Measurements from ENCODE around the gene DCDC2B. TPM values are rescaled to one million over a fixed set of nuclear protein-coding genes. Genes with fewer than 3 reads are reported as not detected.

Gene DCDC2B
- total and polyA plus RNA-seq, 2 of the 13 experiments (the other 11 are each of a cell fraction or from before 2014, with no cell fraction given): not detected

DNA sequence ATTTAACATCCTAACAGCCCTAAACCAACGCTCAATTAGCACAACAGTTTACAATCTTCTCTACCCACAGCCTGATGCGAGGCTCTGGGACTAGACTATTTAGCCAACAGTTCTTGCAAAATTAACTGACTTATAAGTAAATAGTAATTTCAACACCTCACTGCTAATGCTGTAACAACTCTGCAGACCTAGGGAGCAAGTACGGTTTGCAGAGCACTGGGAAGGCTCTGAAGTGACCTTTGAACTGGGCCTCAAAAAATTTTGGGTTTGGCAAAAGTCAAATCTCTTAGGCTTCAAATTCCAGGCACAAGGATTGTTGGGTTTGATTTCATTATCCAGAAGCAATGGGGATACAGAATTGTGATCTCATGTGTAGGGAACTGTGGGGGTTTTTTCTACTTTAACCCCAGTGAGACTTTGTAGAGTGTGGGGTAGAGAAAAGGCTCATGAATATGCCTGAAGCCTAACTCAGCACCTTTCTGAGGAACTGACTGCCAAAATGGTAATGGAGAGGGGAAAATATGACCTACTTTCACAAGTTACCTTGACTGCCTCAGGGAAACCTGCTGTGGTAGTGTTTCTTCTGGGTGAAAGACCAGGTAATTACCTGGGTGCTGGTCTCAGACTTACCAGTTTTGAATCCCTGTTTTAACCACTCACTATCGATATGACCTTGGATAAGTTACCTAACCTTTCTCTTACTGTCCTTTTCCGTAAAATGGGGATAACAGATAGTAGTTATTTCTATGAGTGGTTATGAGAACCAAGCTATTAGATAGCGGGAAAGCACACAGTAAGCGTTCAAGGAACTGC is 30.3 kb upstream of the DCDC2B start (continued):
- no peak for TF ChIP-seq TMF1 (CRISPR knock-in tag; IDR thresholded peaks at IDR 0.05; ENCODE audit: low read depth)
- TF ChIP-seq TSC22D2 (CRISPR knock-in tag; IDR thresholded peaks at IDR 0.05; ENCODE audit: borderline replicate concordance): no peak
- TF ChIP-seq HIVEP1 (CRISPR knock-in tag; IDR thresholded peaks at IDR 0.05): no peak
- no peak for TF ChIP-seq KLF12 (CRISPR knock-in tag; IDR thresholded peaks at IDR 0.05; ENCODE audit: borderline replicate concordance)
- TF ChIP-seq NCOR1 (IDR thresholded peaks at IDR 0.05; ENCODE audit: borderline replicate concordance, low read length): peak; percentile 65; the same call in 1 of the 2 replicates
- no peak for TF ChIP-seq POLR2AphosphoS2 (IDR thresholded peaks at IDR 0.05; ENCODE audit: low read depth, low read length)
- no peak for TF ChIP-seq ARNT (IDR thresholded peaks at IDR 0.05)
- TF ChIP-seq ZNF549 (CRISPR knock-in tag; IDR thresholded peaks at IDR 0.05): no peak
- no peak; the same call in 1 of the 2 replicates for TF ChIP-seq TOPORS (CRISPR knock-in tag; IDR thresholded peaks at IDR 0.05)
- TF ChIP-seq, protein P1, sequence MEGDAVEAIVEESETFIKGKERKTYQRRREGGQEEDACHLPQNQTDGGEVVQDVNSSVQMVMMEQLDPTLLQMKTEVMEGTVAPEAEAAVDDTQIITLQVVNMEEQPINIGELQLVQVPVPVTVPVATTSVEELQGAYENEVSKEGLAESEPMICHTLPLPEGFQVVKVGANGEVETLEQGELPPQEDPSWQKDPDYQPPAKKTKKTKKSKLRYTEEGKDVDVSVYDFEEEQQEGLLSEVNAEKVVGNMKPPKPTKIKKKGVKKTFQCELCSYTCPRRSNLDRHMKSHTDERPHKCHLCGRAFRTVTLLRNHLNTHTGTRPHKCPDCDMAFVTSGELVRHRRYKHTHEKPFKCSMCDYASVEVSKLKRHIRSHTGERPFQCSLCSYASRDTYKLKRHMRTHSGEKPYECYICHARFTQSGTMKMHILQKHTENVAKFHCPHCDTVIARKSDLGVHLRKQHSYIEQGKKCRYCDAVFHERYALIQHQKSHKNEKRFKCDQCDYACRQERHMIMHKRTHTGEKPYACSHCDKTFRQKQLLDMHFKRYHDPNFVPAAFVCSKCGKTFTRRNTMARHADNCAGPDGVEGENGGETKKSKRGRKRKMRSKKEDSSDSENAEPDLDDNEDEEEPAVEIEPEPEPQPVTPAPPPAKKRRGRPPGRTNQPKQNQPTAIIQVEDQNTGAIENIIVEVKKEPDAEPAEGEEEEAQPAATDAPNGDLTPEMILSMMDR (CRISPR knock-in tag; IDR thresholded peaks at IDR 0.05): no peak
- TF ChIP-seq ATF7-NPFF (CRISPR knock-in tag; IDR thresholded peaks at IDR 0.05; ENCODE audit: low read depth): no peak
- TF ChIP-seq, protein P2, sequence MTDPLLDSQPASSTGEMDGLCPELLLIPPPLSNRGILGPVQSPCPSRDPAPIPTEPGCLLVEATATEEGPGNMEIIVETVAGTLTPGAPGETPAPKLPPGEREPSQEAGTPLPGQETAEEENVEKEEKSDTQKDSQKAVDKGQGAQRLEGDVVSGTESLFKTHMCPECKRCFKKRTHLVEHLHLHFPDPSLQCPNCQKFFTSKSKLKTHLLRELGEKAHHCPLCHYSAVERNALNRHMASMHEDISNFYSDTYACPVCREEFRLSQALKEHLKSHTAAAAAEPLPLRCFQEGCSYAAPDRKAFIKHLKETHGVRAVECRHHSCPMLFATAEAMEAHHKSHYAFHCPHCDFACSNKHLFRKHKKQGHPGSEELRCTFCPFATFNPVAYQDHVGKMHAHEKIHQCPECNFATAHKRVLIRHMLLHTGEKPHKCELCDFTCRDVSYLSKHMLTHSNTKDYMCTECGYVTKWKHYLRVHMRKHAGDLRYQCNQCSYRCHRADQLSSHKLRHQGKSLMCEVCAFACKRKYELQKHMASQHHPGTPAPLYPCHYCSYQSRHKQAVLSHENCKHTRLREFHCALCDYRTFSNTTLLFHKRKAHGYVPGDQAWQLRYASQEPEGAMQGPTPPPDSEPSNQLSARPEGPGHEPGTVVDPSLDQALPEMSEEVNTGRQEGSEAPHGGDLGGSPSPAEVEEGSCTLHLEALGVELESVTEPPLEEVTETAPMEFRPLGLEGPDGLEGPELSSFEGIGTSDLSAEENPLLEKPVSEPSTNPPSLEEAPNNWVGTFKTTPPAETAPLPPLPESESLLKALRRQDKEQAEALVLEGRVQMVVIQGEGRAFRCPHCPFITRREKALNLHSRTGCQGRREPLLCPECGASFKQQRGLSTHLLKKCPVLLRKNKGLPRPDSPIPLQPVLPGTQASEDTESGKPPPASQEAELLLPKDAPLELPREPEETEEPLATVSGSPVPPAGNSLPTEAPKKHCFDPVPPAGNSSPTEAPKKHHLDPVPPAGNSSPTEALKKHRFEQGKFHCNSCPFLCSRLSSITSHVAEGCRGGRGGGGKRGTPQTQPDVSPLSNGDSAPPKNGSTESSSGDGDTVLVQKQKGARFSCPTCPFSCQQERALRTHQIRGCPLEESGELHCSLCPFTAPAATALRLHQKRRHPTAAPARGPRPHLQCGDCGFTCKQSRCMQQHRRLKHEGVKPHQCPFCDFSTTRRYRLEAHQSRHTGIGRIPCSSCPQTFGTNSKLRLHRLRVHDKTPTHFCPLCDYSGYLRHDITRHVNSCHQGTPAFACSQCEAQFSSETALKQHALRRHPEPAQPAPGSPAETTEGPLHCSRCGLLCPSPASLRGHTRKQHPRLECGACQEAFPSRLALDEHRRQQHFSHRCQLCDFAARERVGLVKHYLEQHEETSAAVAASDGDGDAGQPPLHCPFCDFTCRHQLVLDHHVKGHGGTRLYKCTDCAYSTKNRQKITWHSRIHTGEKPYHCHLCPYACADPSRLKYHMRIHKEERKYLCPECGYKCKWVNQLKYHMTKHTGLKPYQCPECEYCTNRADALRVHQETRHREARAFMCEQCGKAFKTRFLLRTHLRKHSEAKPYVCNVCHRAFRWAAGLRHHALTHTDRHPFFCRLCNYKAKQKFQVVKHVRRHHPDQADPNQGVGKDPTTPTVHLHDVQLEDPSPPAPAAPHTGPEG (CRISPR knock-in tag; IDR thresholded peaks at IDR 0.05): no peak
- no peak for TF ChIP-seq ZNF563 (CRISPR knock-in tag; IDR thresholded peaks at IDR 0.05)
- TF ChIP-seq, protein P3, sequence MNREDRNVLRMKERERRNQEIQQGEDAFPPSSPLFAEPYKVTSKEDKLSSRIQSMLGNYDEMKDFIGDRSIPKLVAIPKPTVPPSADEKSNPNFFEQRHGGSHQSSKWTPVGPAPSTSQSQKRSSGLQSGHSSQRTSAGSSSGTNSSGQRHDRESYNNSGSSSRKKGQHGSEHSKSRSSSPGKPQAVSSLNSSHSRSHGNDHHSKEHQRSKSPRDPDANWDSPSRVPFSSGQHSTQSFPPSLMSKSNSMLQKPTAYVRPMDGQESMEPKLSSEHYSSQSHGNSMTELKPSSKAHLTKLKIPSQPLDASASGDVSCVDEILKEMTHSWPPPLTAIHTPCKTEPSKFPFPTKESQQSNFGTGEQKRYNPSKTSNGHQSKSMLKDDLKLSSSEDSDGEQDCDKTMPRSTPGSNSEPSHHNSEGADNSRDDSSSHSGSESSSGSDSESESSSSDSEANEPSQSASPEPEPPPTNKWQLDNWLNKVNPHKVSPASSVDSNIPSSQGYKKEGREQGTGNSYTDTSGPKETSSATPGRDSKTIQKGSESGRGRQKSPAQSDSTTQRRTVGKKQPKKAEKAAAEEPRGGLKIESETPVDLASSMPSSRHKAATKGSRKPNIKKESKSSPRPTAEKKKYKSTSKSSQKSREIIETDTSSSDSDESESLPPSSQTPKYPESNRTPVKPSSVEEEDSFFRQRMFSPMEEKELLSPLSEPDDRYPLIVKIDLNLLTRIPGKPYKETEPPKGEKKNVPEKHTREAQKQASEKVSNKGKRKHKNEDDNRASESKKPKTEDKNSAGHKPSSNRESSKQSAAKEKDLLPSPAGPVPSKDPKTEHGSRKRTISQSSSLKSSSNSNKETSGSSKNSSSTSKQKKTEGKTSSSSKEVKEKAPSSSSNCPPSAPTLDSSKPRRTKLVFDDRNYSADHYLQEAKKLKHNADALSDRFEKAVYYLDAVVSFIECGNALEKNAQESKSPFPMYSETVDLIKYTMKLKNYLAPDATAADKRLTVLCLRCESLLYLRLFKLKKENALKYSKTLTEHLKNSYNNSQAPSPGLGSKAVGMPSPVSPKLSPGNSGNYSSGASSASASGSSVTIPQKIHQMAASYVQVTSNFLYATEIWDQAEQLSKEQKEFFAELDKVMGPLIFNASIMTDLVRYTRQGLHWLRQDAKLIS (CRISPR knock-in tag; IDR thresholded peaks at IDR 0.05): no peak
- TF ChIP-seq HDAC6 (IDR thresholded peaks at IDR 0.05; ENCODE audit: low read depth, low read length): no peak
- TF ChIP-seq, protein P4, sequence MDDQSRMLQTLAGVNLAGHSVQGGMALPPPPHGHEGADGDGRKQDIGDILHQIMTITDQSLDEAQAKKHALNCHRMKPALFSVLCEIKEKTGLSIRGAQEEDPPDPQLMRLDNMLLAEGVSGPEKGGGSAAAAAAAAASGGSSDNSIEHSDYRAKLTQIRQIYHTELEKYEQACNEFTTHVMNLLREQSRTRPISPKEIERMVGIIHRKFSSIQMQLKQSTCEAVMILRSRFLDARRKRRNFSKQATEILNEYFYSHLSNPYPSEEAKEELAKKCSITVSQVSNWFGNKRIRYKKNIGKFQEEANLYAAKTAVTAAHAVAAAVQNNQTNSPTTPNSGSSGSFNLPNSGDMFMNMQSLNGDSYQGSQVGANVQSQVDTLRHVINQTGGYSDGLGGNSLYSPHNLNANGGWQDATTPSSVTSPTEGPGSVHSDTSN (CRISPR knock-in tag; IDR thresholded peaks at IDR 0.05; ENCODE audit: borderline replicate concordance): no peak
- no peak for TF ChIP-seq ZNF282 (IDR thresholded peaks at IDR 0.05; ENCODE audit: partially characterized antibody)
